ENCODE results near the gene TPO.

DNA sequence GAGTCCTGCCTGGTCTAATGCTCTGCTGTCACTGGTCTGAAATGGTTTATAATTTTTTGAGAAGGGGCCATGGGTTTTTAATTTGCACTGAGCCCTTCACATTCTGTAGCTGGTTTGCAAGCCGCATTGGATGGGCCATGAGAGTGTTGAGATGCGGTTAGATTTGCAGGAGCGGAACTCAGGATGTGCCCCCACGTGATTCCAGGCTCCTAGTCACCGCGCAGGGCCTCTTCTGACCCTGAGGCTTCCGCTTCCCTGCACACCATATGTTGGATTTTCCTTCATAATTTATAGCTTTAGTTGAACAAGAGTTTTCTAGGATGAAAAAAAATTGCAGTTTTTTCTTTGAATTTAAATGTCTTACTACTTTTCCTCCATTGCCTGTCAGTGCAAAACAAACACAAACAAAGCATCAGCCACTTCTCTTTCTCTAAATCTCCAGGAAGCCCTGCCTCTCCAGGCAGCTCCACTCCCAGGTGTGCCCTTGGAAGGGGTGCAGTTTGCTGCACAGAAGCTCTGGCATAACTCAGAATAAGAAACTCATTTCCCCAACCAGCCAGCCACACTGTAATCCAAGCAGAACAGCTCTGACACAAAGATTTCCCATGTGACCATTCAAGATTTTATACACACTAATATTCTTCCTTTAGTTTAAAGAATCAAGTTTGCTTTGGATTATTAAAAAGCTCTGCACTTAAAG is 18.4 kb upstream of the TPO start:
- TF ChIP-seq, protein P1, sequence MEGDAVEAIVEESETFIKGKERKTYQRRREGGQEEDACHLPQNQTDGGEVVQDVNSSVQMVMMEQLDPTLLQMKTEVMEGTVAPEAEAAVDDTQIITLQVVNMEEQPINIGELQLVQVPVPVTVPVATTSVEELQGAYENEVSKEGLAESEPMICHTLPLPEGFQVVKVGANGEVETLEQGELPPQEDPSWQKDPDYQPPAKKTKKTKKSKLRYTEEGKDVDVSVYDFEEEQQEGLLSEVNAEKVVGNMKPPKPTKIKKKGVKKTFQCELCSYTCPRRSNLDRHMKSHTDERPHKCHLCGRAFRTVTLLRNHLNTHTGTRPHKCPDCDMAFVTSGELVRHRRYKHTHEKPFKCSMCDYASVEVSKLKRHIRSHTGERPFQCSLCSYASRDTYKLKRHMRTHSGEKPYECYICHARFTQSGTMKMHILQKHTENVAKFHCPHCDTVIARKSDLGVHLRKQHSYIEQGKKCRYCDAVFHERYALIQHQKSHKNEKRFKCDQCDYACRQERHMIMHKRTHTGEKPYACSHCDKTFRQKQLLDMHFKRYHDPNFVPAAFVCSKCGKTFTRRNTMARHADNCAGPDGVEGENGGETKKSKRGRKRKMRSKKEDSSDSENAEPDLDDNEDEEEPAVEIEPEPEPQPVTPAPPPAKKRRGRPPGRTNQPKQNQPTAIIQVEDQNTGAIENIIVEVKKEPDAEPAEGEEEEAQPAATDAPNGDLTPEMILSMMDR (IDR thresholded peaks at IDR 0.05), result no peak
- no peak for TF ChIP-seq POLR2A (IDR thresholded peaks at IDR 0.05)

All from Peyer's patch (tissue), 4 donors.